ENCODE measurements around the gene HM13.
"Not testable (repeated sequence)": the region's sequence is repeated elsewhere in the genome, so short reads cannot be mapped to it uniquely, and the experiment has no call there.

Gene HM13

DNA sequence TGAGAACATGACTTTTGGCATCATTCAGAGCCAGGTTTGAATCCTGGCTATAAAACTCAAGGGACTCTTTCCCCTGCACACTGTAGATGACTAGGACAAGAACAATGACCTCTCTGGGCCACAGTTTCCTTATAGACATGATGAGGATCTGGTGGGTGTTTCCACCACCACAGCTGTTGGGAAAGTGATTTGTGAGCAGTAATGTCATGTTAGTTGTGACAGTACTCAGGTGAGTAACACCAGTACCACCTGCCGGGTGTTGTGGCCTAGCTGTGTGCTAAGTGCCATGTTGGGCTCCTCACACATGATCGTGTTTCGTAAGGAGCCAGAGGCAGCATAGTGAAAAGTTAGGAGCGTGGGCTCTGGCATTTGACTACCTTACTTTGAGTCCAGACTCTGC lies 24.1 kb downstream of the HM13 start:
- Histone ChIP-seq H3K4me3 (replicated peaks; ENCODE audit: insufficient read depth, low read length) (no peak overlapping the region), H3K27ac (replicated peaks) (peak overlapping the region; percentile 47), H3K27me3 (ENCODE audit: insufficient read depth, poor library complexity, severe bottlenecking) (no peaks in the 10 kb centered on the region)
- DNase-seq (ENCODE audit: low read depth in 1 of 2, low spot score in 1 of 2), result no peak
- TF ChIP-seq, protein P1, sequence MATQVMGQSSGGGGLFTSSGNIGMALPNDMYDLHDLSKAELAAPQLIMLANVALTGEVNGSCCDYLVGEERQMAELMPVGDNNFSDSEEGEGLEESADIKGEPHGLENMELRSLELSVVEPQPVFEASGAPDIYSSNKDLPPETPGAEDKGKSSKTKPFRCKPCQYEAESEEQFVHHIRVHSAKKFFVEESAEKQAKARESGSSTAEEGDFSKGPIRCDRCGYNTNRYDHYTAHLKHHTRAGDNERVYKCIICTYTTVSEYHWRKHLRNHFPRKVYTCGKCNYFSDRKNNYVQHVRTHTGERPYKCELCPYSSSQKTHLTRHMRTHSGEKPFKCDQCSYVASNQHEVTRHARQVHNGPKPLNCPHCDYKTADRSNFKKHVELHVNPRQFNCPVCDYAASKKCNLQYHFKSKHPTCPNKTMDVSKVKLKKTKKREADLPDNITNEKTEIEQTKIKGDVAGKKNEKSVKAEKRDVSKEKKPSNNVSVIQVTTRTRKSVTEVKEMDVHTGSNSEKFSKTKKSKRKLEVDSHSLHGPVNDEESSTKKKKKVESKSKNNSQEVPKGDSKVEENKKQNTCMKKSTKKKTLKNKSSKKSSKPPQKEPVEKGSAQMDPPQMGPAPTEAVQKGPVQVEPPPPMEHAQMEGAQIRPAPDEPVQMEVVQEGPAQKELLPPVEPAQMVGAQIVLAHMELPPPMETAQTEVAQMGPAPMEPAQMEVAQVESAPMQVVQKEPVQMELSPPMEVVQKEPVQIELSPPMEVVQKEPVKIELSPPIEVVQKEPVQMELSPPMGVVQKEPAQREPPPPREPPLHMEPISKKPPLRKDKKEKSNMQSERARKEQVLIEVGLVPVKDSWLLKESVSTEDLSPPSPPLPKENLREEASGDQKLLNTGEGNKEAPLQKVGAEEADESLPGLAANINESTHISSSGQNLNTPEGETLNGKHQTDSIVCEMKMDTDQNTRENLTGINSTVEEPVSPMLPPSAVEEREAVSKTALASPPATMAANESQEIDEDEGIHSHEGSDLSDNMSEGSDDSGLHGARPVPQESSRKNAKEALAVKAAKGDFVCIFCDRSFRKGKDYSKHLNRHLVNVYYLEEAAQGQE (IDR thresholded peaks at IDR 0.05; ENCODE audit: insufficient replicate concordance, low read depth), result no peak
- TF ChIP-seq, protein P2, sequence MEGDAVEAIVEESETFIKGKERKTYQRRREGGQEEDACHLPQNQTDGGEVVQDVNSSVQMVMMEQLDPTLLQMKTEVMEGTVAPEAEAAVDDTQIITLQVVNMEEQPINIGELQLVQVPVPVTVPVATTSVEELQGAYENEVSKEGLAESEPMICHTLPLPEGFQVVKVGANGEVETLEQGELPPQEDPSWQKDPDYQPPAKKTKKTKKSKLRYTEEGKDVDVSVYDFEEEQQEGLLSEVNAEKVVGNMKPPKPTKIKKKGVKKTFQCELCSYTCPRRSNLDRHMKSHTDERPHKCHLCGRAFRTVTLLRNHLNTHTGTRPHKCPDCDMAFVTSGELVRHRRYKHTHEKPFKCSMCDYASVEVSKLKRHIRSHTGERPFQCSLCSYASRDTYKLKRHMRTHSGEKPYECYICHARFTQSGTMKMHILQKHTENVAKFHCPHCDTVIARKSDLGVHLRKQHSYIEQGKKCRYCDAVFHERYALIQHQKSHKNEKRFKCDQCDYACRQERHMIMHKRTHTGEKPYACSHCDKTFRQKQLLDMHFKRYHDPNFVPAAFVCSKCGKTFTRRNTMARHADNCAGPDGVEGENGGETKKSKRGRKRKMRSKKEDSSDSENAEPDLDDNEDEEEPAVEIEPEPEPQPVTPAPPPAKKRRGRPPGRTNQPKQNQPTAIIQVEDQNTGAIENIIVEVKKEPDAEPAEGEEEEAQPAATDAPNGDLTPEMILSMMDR (IDR thresholded peaks at IDR 0.05; ENCODE audit: insufficient read depth, low read length), result no peak
- TF ChIP-seq GABPA (IDR thresholded peaks at IDR 0.05; ENCODE audit: low read depth) (no peak), POLR2AphosphoS5 (IDR thresholded peaks at IDR 0.05; ENCODE audit: low read depth) (no peak), SPI1 (IDR thresholded peaks at IDR 0.05; ENCODE audit: borderline replicate concordance, low read depth) (no peak)

DNA sequence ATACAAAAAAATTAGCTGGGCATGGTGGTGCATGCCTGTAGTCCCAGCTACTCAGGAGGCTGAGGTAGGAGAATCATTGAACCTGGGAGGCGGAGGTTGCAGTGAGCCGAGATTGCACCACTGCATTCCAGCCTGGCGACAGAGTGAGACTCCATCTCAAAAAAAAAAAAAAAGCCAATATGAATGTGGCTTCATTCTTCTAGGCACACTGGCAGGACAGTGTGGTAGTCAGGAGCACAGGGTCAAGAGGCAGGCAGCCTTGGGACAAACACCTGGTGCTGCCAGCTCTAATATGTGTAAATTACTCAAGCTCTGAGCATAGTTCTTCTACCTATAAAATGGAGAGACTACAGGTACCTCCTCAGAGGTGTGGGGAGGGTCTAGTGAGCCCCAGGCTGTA lies 25.4 kb downstream of the HM13 start:
- not testable (repeated sequence) for H3K27me3 ChIP-seq (ENCODE audit: insufficient read depth, poor library complexity, severe bottlenecking); H3K4me3 ChIP-seq (replicated peaks; ENCODE audit: insufficient read depth, low read length); DNase-seq (ENCODE audit: low read depth in 1 of 2, low spot score in 1 of 2); H3K27ac ChIP-seq (replicated peaks)

DNA sequence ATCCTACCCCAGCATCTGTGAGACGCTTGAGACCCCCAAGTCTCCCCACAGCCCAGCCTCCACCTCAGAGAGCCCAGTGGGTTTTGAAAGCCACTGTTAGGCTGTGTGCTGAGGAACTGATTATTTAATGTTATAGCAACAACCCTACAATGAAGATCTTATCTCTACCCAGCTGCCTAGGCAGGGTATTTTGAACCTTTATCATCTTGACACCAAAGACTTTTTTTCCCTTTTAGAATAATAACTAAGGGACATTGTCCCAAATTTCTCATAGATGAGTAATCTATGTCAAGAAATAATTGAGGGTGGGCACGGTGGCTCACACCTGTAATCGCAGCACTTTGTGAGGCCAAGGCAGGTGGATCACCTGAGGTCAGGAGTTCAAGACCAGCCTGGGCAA lies 26.2 kb downstream of the HM13 start:
- Histone ChIP-seq H3K4me3 (replicated peaks; ENCODE audit: insufficient read depth, low read length) (no peak overlapping the region), H3K27me3 (ENCODE audit: insufficient read depth, poor library complexity, severe bottlenecking) (no peaks in the 10 kb centered on the region), H3K27ac (replicated peaks) (no peak overlapping the region)
- no peak for DNase-seq (ENCODE audit: low read depth in 1 of 2, low spot score in 1 of 2)
- TF ChIP-seq SPI1 (IDR thresholded peaks at IDR 0.05; ENCODE audit: borderline replicate concordance, low read depth) (no peak), POLR2AphosphoS5 (IDR thresholded peaks at IDR 0.05; ENCODE audit: low read depth) (no peak), GABPA (IDR thresholded peaks at IDR 0.05; ENCODE audit: low read depth) (no peak)
- TF ChIP-seq, protein P2 (IDR thresholded peaks at IDR 0.05; ENCODE audit: insufficient read depth, low read length), result no peak
- TF ChIP-seq, protein P1 (IDR thresholded peaks at IDR 0.05; ENCODE audit: insufficient replicate concordance, low read depth), result no peak

DNA sequence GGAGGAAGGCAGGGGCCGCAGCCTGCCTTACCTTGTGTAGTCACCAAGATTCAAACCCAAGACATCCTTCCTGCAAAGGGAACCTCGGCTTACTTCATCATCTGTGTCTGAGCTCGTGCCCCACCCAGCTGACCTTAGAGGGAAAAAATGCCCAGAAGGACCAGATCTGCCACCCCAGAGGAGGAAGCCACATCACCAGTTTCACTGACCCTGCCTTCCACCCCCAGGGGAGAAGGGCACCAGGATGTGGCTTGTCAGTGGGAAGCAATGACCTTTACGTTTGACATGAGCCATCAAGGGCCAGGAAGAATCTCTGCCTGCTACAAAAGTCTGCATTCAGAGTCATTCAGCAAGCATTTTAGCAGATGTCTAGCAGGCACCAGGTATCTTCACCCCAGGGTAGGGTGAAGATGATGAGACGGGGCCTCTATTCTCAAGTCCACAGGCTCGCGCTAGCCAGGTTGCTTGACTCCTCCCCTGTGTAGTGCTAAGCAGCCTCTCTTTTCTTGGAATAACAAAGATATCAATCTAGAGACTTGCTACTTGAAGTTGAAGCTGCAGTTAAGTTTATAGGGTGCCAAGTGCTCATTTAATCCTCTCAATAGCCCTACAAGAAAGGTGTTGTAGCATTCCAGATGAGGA lies 28.1 kb downstream of the HM13 start:
- Histone ChIP-seq H3K27ac (replicated peaks) (no peak overlapping the region), H3K27me3 (ENCODE audit: insufficient read depth, poor library complexity, severe bottlenecking) (no peaks in the 10 kb centered on the region), H3K4me3 (replicated peaks; ENCODE audit: insufficient read depth, low read length) (no peak overlapping the region)
- no peak for DNase-seq (ENCODE audit: low read depth in 1 of 2, low spot score in 1 of 2)
- TF ChIP-seq POLR2AphosphoS5 (IDR thresholded peaks at IDR 0.05; ENCODE audit: low read depth), result no peak
- TF ChIP-seq, protein P1 (IDR thresholded peaks at IDR 0.05; ENCODE audit: insufficient replicate concordance, low read depth), result no peak
- TF ChIP-seq, protein P2 (IDR thresholded peaks at IDR 0.05; ENCODE audit: insufficient read depth, low read length), result no peak
- TF ChIP-seq GABPA (IDR thresholded peaks at IDR 0.05; ENCODE audit: low read depth), result no peak
- no peak for TF ChIP-seq SPI1 (IDR thresholded peaks at IDR 0.05; ENCODE audit: borderline replicate concordance, low read depth)

Data from HL-60 (cell line).